Measurements from ENCODE around the gene SMIM32. TPM values are rescaled to one million over a fixed set of nuclear protein-coding genes. Genes with fewer than 3 reads are reported as not detected.

Gene SMIM32
- total RNA-seq, 4 donors from 2014 or later, result 5.8 to 18.4 (median 15.1) TPM

- H3K9me3 ChIP-seq, result no peaks in the 10 kb centered on the region
- no peaks in the 10 kb centered on the region for H3K27me3 ChIP-seq
- H3K4me1 ChIP-seq, result peaks cover 0 to 7% (median 0%) of the 10 kb centered on the region in 4 donors
- H3K4me3 ChIP-seq, result no peak overlapping the region
- H3K36me3 ChIP-seq, result no peaks in the 10 kb centered on the region
- H3K27ac ChIP-seq, result no peak overlapping the region
- no peak for DNase-seq
- TF ChIP-seq POLR2A (IDR thresholded peaks at IDR 0.05) (no peak), CTCF (IDR thresholded peaks at IDR 0.05) (no peak)
These were observed 32.8 kb upstream of the SMIM32 start for GRCh38 chr5:136225796-136226195.

- H3K4me3 ChIP-seq, result no peak overlapping the region
- H3K9me3 ChIP-seq, result no peaks in the 10 kb centered on the region
- H3K36me3 ChIP-seq, result no peaks in the 10 kb centered on the region
- H3K4me1 ChIP-seq, result peaks cover 0 to 7% (median 0%) of the 10 kb centered on the region in 4 donors
- no peaks in the 10 kb centered on the region for H3K27me3 ChIP-seq
- no peak for DNase-seq
- no peak overlapping the region for H3K27ac ChIP-seq
- TF ChIP-seq CTCF (IDR thresholded peaks at IDR 0.05), result no peak
- TF ChIP-seq POLR2A (IDR thresholded peaks at IDR 0.05), result no peak
These were observed 29.7 kb upstream of the SMIM32 start for GRCh38 chr5:136222580-136223235.

GRCh38 chr5:136221340-136221739, 28.4 kb upstream of the SMIM32 start:
- no peak for TF ChIP-seq CTCF (IDR thresholded peaks at IDR 0.05)

GRCh38 chr5:136216230-136216629, 23.3 kb upstream of the SMIM32 start:
- H3K9me3 ChIP-seq, result no peaks in the 10 kb centered on the region
- H3K27me3 ChIP-seq, result no peaks in the 10 kb centered on the region
- DNase-seq, result no peak
- no peaks in the 10 kb centered on the region for H3K36me3 ChIP-seq
- H3K4me3 ChIP-seq, result no peak overlapping the region
- H3K4me1 ChIP-seq, result no peaks in the 10 kb centered on the region
- TF ChIP-seq CTCF (IDR thresholded peaks at IDR 0.05), result no peak
- no peak for TF ChIP-seq POLR2A (IDR thresholded peaks at IDR 0.05)
- no peak overlapping the region for H3K27ac ChIP-seq

More at GRCh38 chr5:136221340-136221739, 28.4 kb upstream of the SMIM32 start:
- H3K4me1 ChIP-seq, result peaks cover 0 to 5% (median 0%) of the 10 kb centered on the region in 4 donors
- no peaks in the 10 kb centered on the region for H3K9me3 ChIP-seq
- no peak for DNase-seq
- H3K36me3 ChIP-seq, result no peaks in the 10 kb centered on the region
- no peak overlapping the region for H3K4me3 ChIP-seq
- no peak overlapping the region for H3K27ac ChIP-seq
- no peaks in the 10 kb centered on the region for H3K27me3 ChIP-seq

- Histone ChIP-seq H3K36me3 (no peaks in the 10 kb centered on the region), H3K27ac (no peak overlapping the region), H3K9me3 (no peaks in the 10 kb centered on the region), H3K4me1 (no peaks in the 10 kb centered on the region), H3K27me3 (no peaks in the 10 kb centered on the region), H3K4me3 (no peak overlapping the region)
- TF ChIP-seq POLR2A (IDR thresholded peaks at IDR 0.05), result no peak
- no peak for TF ChIP-seq CTCF (IDR thresholded peaks at IDR 0.05)
- DNase-seq, result no peak
These were observed 22.9 kb upstream of the SMIM32 start for GRCh38 chr5:136215812-136216211.
